ENCODE results near the gene DUSP9.

DUSP9 gene

GRCh38 chrX:153638436-153639176 is 8.4 kb upstream of the DUSP9 start:
- DNase-seq (ENCODE audit: low read depth, low spot score), result no peak
- H3K4me1 ChIP-seq (ENCODE audit: insufficient read depth, insufficient read length), result no peaks in the 10 kb centered on the region
- H3K27me3 ChIP-seq (ENCODE audit: insufficient read depth, insufficient read length), result peaks cover 30% of the 10 kb centered on the region
- TF ChIP-seq ZNF274 (IDR thresholded peaks at IDR 0.05; ENCODE audit: low read depth, low read length) (no peak), SUZ12 (IDR thresholded peaks at IDR 0.05; ENCODE audit: extremely low read depth, insufficient read depth, insufficient read length) (no peak), YY1 (IDR thresholded peaks at IDR 0.05; ENCODE audit: insufficient read depth, insufficient read length) (no peak)
- no peak overlapping the region for H3K4me3 ChIP-seq (ENCODE audit: insufficient read length, low read depth)
- H3K9me3 ChIP-seq (ENCODE audit: insufficient read depth, low read length), result no peaks in the 10 kb centered on the region
- no peak overlapping the region for H3K9ac ChIP-seq (ENCODE audit: insufficient read length, low read depth)
- no peaks in the 10 kb centered on the region for H3K36me3 ChIP-seq (ENCODE audit: insufficient read depth, insufficient read length, low read length)

- Histone ChIP-seq H3K4me3 (ENCODE audit: insufficient read length, low read depth) (no peak overlapping the region), H3K27me3 (ENCODE audit: insufficient read depth, insufficient read length) (peaks cover 36% of the 10 kb centered on the region), H3K9me3 (ENCODE audit: insufficient read depth, low read length) (no peaks in the 10 kb centered on the region), H3K4me1 (ENCODE audit: insufficient read depth, insufficient read length) (no peaks in the 10 kb centered on the region), H3K36me3 (ENCODE audit: insufficient read depth, insufficient read length, low read length) (no peaks in the 10 kb centered on the region), H3K9ac (ENCODE audit: insufficient read length, low read depth) (no peak overlapping the region)
- TF ChIP-seq YY1 (IDR thresholded peaks at IDR 0.05; ENCODE audit: insufficient read depth, insufficient read length) (no peak), ZNF274 (IDR thresholded peaks at IDR 0.05; ENCODE audit: low read depth, low read length) (no peak)
- no peak for DNase-seq (ENCODE audit: low read depth, low spot score)
Measured at GRCh38 chrX:153639177-153640044, 7.6 kb upstream of the DUSP9 start.

GRCh38 chrX:153640045-153640686 is 6.8 kb upstream of the DUSP9 start:
- no peaks in the 10 kb centered on the region for H3K36me3 ChIP-seq (ENCODE audit: insufficient read depth, insufficient read length, low read length)
- peaks cover 43% of the 10 kb centered on the region for H3K27me3 ChIP-seq (ENCODE audit: insufficient read depth, insufficient read length)
- no peak overlapping the region for H3K9ac ChIP-seq (ENCODE audit: insufficient read length, low read depth)
- H3K4me1 ChIP-seq (ENCODE audit: insufficient read depth, insufficient read length), result no peaks in the 10 kb centered on the region
- no peak for DNase-seq (ENCODE audit: low read depth, low spot score)
- H3K4me3 ChIP-seq (ENCODE audit: insufficient read length, low read depth), result no peak overlapping the region
- no peaks in the 10 kb centered on the region for H3K9me3 ChIP-seq (ENCODE audit: insufficient read depth, low read length)
- no peak for TF ChIP-seq YY1 (IDR thresholded peaks at IDR 0.05; ENCODE audit: insufficient read depth, insufficient read length)
- TF ChIP-seq SUZ12 (IDR thresholded peaks at IDR 0.05; ENCODE audit: extremely low read depth, insufficient read depth, insufficient read length), result no peak
- no peak for TF ChIP-seq ZNF274 (IDR thresholded peaks at IDR 0.05; ENCODE audit: low read depth, low read length)

- no peak for TF ChIP-seq SUZ12 (IDR thresholded peaks at IDR 0.05; ENCODE audit: extremely low read depth, insufficient read depth, insufficient read length)
- no peak for TF ChIP-seq ZNF274 (IDR thresholded peaks at IDR 0.05; ENCODE audit: low read depth, low read length)
- no peak for TF ChIP-seq YY1 (IDR thresholded peaks at IDR 0.05; ENCODE audit: insufficient read depth, insufficient read length)
- no peak for DNase-seq (ENCODE audit: low read depth, low spot score)
- Histone ChIP-seq H3K4me3 (ENCODE audit: insufficient read length, low read depth) (no peak overlapping the region), H3K9ac (ENCODE audit: insufficient read length, low read depth) (no peak overlapping the region), H3K4me1 (ENCODE audit: insufficient read depth, insufficient read length) (no peaks in the 10 kb centered on the region), H3K36me3 (ENCODE audit: insufficient read depth, insufficient read length, low read length) (no peaks in the 10 kb centered on the region), H3K9me3 (ENCODE audit: insufficient read depth, low read length) (no peaks in the 10 kb centered on the region), H3K27me3 (ENCODE audit: insufficient read depth, insufficient read length) (peaks cover 51% of the 10 kb centered on the region)
Measured at GRCh38 chrX:153640736-153641575, 6.0 kb upstream of the DUSP9 start.

- no peak for DNase-seq (ENCODE audit: low read depth, low spot score)
- no peak overlapping the region for H3K9ac ChIP-seq (ENCODE audit: insufficient read length, low read depth)
- H3K4me1 ChIP-seq (ENCODE audit: insufficient read depth, insufficient read length), result no peaks in the 10 kb centered on the region
- H3K27me3 ChIP-seq (ENCODE audit: insufficient read depth, insufficient read length), result peaks cover 58% of the 10 kb centered on the region
- TF ChIP-seq SUZ12 (IDR thresholded peaks at IDR 0.05; ENCODE audit: extremely low read depth, insufficient read depth, insufficient read length) (no peak), ZNF274 (IDR thresholded peaks at IDR 0.05; ENCODE audit: low read depth, low read length) (no peak), YY1 (IDR thresholded peaks at IDR 0.05; ENCODE audit: insufficient read depth, insufficient read length) (no peak)
- no peaks in the 10 kb centered on the region for H3K36me3 ChIP-seq (ENCODE audit: insufficient read depth, insufficient read length, low read length)
- H3K4me3 ChIP-seq (ENCODE audit: insufficient read length, low read depth), result no peak overlapping the region
- H3K9me3 ChIP-seq (ENCODE audit: insufficient read depth, low read length), result no peaks in the 10 kb centered on the region
Measured at GRCh38 chrX:153641627-153642026, 5.4 kb upstream of the DUSP9 start.

GRCh38 chrX:153642051-153642654 is 4.8 kb upstream of the DUSP9 start:
- H3K4me3 ChIP-seq (ENCODE audit: insufficient read length, low read depth), result no peak overlapping the region
- DNase-seq (ENCODE audit: low read depth, low spot score), result no peak
- TF ChIP-seq SUZ12 (IDR thresholded peaks at IDR 0.05; ENCODE audit: extremely low read depth, insufficient read depth, insufficient read length) (no peak), YY1 (IDR thresholded peaks at IDR 0.05; ENCODE audit: insufficient read depth, insufficient read length) (no peak), ZNF274 (IDR thresholded peaks at IDR 0.05; ENCODE audit: low read depth, low read length) (no peak)
- no peaks in the 10 kb centered on the region for H3K36me3 ChIP-seq (ENCODE audit: insufficient read depth, insufficient read length, low read length)
- H3K9ac ChIP-seq (ENCODE audit: insufficient read length, low read depth), result no peak overlapping the region
- H3K27me3 ChIP-seq (ENCODE audit: insufficient read depth, insufficient read length), result peaks cover 61% of the 10 kb centered on the region
- H3K9me3 ChIP-seq (ENCODE audit: insufficient read depth, low read length), result no peaks in the 10 kb centered on the region
- no peaks in the 10 kb centered on the region for H3K4me1 ChIP-seq (ENCODE audit: insufficient read depth, insufficient read length)

Measured in NT2/D1 (cell line).